Erythroblast (primary cell): ENCODE measurements around the gene GPR37L1.
A peak's percentile ranks its signal among the peaks of the same experiment; 100 is the strongest.
"Not testable (repeated sequence)": the region's sequence is repeated elsewhere in the genome, so short reads cannot be mapped to it uniquely, and the experiment has no call there.

Source experiments
- DNase-seq, 2 experiments: peaks; one replicate each; lab custom pipeline; 2025; lab: John Stamatoyannopoulos, UW
- GATA1 ChIP-seq: IDR thresholded peaks from 2 replicates; pipeline ENCODE4 v1.6.1; 2011; ENCODE audit warnings: low read depth, mild to moderate bottlenecking, control low read depth, low read length, moderate library complexity
- POLR2A ChIP-seq: IDR thresholded peaks from 2 replicates; pipeline ENCODE4 v1.6.1; 2011; ENCODE audit warnings: mild to moderate bottlenecking, low read length

GPR37L1 gene

DNA sequence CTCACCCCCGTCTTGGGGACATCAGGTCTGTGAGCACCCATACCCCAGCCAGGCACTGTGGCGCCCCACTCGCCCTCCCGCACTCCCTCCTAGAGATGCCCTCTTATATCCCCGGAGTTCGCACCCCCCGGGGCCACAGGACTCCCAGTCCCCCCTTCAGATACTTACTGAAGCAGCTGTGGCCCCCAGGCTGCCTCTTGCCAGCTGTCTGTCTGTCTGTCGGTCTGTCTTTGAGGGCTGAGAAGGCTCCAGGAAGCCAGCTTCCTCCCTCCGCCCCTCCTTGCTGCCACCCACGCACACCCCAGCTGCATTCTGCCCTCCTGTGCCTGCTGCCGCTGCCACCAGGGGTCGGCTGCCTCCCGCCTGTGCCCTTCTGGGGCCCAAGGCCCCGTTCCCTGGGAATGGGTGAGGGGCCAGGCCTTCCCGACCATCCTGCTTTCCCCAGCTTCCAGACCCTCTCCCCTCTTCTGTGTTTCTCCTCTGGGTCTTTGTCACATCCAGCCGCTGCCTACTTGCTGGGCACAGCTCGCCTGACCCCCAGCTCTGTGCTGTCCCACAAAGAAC is 37.7 kb downstream of the GPR37L1 start, which contains the start of gene PTPN7:
TSS of gene PTPN7 (minus strand) at position 226 of the 564 bp plus-strand sequence. CDS start 1,200 bp downstream, outside the sequence.
- TF ChIP-seq POLR2A (peak; percentile 82), GATA1 (no peak)
- peak; percentile 73 to 76 for DNase-seq

DNA sequence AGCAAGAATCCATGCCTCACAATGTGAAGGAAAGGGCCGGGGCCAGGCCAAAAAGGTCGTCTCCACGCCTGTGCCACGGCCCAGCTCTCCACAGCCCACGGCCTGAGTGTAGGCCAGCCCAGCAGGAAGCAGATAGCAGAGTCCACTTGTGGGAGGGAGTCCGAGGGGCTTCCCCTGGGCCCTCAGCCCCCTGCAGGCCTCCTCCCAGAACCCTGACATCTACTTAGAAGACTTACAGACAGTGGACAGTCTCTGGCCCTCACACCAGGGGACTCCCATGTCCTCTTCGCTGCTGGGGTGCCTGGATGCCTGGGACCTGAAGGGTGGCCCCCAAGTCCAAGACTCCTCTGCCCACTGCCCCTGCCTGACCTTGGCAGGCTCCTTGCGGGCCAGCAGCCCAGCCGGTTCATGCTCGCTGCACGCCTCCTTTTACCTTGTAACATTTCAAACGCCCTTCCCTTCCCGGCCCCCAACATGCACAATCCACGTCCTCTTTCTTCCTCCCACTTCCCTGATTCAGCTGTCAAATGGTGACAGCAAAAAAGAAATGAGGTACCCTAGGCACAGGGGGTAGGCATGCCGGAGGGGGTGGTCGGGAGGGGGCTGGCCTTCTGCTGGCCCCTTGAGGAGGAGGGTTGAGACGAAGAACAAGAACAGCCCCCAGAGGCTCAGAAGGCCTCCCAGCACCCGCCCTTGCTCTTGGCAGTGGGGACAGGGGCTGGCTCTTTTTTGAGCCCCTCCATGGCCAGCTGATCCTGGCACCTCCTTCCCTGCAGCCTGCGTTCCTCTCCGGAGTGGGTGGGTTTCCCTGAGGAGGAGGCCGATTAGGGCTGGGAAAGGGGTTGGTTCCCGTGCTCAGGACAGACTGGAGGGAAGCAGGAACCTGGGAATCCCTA is 38.7 kb downstream of the GPR37L1 start:
- DNase-seq: peak; percentile 63 to 66
- TF ChIP-seq GATA1: no peak
- TF ChIP-seq POLR2A: no peak

DNA sequence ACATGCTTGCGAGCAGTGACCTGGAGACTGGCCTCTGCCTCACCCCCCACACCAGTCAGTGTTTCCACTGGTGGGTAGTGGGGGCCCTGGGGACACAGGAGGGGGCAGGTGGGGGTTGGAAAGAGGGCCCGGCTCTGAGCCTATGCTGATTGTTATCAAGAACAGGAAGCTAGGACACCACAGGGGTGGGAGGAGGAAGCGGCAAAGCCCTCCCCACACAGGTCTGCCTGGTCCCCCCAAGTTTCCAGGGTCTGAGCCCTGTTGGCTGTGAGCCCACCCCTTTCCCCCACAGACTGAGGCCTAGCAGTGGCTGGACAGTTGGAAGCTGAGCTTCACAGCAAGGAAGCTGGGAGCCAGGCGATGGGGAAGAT is 39.3 kb downstream of the GPR37L1 start:
- TF ChIP-seq GATA1 (no peak), POLR2A (no peak)
- peak; percentile 39 to 46 for DNase-seq

DNA sequence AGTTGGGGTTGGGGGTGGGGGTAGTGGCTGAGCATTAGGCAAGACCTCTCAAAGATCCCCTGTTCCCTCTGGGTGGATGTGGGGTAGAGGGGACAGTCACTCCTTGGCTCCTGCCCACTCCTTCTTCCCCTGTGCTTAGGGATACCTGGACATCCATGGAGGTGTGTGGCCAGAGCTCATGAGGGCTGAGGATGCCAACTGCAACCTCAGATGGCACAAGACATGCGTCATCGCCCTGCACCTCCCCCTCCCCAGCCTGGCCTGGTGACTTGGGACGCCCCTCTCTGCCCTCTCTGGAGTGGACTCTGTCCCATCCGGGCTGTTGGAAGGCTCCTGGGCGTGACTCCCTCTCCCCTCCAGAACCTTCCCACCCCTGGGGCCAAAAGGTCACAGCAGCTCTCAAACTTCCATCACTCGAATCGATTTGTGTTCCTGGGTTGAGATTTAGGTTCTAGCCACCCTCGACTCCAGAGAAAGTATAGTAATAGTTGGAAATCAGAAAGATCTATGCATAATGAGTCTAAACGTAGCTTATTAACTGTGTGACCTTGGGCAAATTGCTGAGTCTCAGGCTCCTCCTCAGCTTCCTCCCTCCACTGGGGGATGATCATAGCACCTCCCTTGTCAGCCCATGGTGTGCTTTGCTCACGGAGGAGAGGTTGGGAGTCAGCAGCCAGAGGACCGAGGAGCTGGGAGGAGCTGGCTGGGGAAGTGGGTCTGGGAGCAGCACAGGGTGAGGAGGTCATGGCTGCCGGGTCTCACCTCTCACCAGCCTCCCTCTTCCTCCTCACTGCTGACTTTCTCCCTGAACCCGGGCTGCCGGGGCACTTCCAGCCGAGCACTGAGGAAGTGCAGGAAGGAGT is 39.9 kb downstream of the GPR37L1 start:
- TF ChIP-seq GATA1 (no peak), POLR2A (no peak)
- peak; percentile 18 to 27 for DNase-seq

DNA sequence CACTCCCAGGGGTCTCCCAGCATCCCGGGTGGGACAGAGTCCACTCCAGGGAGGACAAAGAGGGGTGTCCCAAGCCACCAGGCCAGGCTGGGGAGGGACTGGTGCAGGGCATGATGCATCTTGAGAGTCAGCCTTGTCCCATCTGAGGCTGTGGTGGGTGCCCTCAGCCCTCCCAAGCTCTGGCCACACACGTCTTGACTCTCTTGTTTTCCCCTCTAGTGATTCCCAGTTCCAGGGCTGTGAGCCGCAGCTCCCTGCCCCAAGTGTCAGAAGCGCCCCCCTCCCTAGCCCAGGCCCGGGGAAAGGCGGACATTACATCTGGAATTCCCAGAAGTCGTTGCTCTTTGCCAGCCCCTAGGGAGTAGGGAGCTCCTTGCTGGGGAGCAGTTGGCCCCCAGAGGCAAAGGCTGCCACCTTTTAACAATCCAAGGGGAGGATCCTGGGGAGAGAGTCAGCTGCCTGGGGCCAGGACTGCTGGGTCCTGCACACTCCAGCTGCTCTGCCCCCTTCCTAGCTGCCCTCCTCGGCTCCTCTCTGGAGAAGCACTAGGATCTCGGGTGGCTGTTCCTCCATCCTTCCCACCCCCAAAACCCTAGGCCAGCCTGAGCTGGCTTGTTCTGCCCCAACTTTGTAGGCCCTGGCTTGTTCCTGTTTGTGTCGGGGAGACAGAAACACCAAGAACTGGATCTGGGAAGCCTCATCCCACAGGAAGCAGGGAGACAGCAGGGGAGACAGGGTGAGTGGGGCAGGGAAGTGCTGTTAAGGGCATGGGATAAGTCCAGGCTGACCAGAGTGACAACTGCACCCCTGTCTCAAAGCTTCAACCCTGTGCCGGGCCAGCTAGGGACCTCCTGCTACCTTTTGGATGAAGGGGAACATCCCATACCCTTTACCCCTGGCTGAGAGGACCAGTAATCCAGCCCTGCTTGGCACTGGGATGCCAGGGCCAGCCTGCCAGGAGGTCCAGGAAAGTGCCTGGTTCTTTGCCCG is 40.9 kb downstream of the GPR37L1 start:
- no peak for TF ChIP-seq POLR2A
- no peak for TF ChIP-seq GATA1

DNA sequence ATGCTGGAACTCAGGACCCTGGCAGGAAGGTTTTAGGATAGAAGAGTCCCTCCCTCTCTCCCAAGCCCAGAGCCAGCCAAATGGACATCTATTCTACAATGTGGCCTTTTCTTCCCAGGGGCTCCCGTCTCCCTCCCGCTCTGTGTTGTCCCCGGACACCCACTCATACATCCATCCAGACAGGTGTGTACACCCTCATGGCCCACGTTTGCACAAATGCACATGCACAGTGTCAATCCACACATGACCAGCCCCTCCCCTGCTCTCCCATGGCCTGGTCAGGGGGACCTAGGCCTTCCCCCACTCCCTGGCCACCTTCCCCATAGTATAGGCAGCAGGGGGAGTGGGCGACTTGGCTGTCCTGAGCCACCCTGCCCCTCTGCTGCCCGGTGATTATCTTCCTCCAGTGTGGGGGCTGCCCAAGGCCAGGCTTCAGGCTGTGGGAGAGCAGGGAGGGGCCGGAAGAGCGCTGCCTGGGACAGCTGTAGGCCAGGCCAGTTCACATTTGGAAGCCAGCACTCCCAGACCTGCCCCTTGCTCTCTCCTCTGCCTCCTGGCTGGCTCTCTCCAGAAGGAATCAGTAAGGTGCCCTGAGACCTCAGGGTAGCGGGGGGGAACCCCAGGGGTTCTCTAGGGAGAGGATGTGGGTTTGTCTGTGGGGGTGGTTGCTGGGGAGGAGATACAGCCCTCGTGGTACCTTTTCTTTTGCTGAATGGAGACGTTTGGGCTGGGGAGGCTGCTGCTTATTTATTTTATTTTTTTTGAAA is 41.7 kb downstream of the GPR37L1 start:
- TF ChIP-seq GATA1 (no peak), POLR2A (no peak)
- DNase-seq: peak in 1 of 2 experiments; percentile 11

More for the DNA sequence above, 40.9 kb downstream of the GPR37L1 start:
- no peak for DNase-seq

DNA sequence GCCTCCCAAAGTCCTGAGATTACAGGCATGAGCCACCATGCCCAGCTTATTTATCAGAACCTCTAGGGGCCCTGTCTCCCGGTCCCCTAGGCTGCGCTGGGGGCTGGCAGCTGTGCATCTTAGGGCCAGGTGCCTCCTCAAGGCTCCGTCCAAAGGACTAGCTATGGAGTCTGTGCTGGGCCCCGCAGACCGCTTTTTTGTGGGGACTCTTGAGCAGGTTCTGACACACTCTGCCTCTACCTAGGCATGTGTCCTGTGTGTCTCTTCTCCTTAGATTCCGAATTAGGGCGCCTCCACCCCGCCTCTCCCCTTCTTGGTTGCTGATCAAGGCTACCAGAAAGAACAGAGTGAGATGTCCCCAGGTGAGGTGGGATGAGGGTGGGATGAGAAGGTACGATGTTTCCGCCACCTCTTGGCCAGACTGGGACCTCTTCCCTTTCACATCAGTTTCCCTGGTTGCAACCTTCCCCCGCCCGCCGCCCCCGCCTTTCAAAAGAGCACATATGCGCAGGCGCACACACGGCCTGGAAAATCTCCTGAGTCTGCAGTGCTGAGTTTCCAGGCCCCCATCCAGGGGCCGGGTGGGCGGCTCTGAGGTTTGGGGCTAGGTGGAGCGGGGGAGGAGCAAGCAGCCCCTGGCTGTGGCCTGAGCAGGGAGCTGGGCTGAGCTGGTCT is 42.7 kb downstream of the GPR37L1 start:
- no peak for TF ChIP-seq GATA1
- no peak for TF ChIP-seq POLR2A
- DNase-seq: no peak

DNA sequence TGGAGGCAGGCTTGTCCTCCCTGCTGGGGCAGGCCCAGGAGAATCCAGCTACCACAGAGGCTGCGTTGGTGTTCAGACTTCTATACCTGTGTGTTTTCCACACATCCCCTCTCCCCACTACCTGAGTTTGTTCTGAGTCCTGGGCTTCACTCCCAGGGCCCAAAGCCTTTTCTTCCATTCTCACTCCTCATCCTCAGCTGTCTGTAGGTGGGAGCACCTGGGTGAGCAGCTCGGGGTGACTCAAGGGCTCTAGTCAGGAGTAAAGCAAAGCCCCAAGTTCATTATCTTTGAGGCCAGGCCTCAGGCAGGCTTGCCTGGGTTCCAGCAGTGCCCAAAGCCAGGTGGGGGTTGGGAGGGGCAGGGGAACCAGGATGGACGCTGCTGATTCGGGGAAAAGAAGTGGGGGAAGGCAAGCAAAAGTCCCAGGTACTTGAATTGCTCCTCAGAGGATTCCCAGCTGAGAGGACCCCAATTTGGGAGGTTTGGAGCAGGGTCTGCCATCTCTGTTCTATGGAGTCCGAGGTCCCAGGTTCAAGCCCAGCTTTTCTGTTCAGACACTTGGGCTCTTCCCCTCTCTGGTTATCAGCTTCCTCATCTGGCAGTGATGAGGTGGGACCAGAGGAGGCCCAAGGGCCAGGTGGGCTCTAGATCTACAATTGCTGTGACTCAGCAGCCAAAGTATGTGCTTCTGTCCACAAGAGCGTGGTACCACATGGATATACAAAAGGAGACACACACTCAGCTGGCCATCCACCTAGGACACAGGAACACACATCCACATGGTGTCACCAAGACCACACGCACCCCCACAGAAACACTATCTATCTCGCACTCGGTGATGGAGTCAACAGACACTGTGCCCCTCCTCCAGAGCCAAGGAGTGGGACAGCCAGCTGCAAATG is 43.5 kb downstream of the GPR37L1 start:
- TF ChIP-seq POLR2A (no peak), GATA1 (no peak)
- DNase-seq: peak; percentile 23 to 37

DNA sequence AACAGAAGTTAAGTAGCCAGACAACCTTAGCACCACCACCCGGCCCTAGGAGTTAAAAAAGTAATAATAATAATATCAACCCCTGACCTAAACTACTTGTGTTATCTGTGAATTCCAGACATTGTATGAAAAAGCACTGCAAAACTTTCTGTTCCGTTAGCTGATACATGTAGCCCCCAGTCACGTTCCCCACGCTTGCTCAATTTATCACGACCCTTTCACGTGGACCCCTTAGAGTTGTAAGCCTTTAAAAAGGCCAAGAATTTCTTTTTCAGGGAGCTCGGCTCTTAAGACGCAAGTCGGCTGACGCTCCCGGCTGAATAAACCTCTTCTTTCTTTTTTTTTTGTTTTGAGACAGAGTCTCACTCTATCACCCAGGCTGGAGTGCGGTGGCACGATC is 44.3 kb downstream of the GPR37L1 start:
- DNase-seq: not testable (repeated sequence)

DNA sequence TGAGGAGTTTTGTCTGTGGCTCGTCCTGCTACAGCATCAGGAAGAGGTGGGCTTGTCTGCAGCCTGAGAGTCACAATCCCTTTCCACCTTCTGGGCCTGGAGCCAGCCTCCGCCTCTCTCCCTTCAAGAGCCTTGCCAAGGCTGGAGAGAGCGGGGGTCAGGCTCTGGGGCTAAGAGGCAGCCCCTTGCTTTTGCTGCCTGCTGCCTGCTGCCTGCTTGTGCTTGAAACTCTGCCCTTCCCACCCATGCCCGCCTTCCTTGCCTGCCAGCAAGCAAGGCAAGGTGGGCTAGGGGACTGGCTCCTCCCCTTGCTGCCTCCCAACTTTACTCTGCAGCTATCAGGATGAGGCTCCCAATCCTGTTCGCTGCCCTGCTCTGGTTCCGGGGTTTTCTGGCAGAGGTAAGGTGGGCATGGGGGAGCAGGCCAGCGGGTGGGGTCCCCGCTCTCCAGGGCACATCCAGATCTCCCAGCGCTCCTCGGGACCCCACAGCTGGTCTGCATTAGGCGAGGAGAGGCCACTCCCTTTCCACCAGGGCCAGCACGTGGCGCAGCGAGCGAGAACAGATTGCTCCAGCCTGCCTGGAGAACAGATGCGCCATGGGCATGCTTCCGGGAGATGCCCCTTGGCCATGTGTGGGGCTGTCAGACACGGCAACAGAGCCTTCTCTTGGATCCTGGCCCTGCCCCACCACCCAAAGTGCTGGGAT is 45.1 kb downstream of the GPR37L1 start:
- DNase-seq: no peak
- TF ChIP-seq POLR2A: no peak
- no peak for TF ChIP-seq GATA1
